IgD-negative memory B cell (primary cell): ENCODE measurements around the gene CSH2. TPM values are rescaled to one million over a fixed set of nuclear protein-coding genes. Genes with fewer than 3 reads are reported as not detected.
A peak's percentile ranks its signal among the peaks of the same experiment; 100 is the strongest.

Experiments
- H3K27ac Mint-ChIP-seq, 3 donors: one replicate each; pipeline ENCODE4 v1.8.0; 2020 to 2022; ENCODE audit warnings: mild to moderate bottlenecking in 3 of 3, mixed read lengths in 3 of 3, moderate library complexity in 1 of 3
- H3K27me3 Mint-ChIP-seq: one replicate; pipeline ENCODE4 v1.8.0; 2021; ENCODE audit warnings: mixed read lengths
- H3K36me3 Mint-ChIP-seq: one replicate; pipeline ENCODE4 v1.8.0; 2020; ENCODE audit warnings: mild to moderate bottlenecking, mixed read lengths
- H3K4me1 Mint-ChIP-seq, 3 donors: one replicate each; pipeline ENCODE4 v1.8.0; 2020 to 2022; ENCODE audit warnings: mixed read lengths in 3 of 3, mild to moderate bottlenecking in 1 of 3
- H3K4me3 Mint-ChIP-seq, 4 donors: one replicate each; pipeline ENCODE4 v1.8.0; 2020 to 2022; ENCODE audit warnings: mild to moderate bottlenecking in 4 of 4, mixed read lengths in 4 of 4, moderate library complexity in 3 of 4
- H3K9me3 Mint-ChIP-seq, 3 donors: one replicate each; pipeline ENCODE4 v1.8.0; 2020 to 2021; ENCODE audit warnings: mixed read lengths in 3 of 3, mild to moderate bottlenecking in 1 of 3
- polyA plus RNA-seq: library from polyadenylated mRNA; unstranded; fragments of 300-500 nt; fragmentation: Illumina TruSeq; gene quantifications from one replicate; pipeline ENCODE4 v1.2.3, GENCODE V29; 2021

CSH2 gene
- polyA plus RNA-seq, 1 donor from 2014 or later: not detected

DNA sequence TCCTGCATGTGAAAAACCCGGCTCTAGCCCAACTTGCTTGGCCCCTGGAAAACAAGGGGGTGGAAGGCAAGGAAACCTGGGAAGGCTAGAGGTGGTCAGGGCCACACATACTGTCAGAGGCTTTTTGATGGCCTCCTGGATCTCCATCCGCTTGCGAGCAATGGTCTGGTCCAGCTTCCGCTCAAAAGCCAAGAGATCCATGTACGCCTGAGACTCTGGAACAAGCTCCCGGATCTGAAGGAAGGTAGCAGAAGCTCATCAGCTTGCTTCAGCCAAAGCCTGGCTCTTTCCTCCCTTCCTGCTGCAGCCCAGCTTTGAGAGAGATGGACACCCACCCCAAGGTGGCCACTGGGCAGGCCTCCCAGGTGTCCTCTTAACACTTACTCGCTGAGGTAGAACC lies 36.7 kb downstream of the CSH2 start:
- H3K4me3 Mint-ChIP-seq: no peak overlapping the region

DNA sequence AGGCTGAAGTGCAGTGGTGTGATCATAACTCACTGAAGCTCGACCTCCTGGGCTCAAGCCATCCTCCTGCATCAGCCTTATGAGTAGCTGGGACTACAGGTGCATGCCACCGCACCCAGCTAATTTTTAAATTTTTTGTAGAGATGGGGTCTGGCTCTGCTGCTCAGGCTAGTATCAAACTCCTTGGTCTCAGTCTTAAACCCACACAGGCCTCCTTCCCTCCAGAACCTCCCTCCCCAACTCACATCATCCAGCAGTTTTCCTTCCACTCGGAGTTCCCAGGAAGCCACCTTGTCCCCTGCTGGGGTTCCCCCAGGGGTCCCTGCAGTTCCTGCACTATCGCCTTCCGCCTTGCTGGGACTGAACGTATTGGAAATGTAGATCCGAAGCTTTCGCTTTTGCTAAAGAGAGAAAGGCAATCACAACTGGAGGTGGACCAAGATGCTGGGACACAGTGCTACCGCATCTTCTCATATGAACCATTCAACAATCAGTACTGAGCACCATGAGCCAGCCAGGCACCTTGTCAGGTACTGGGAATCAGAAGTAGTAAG lies 38.2 kb downstream of the CSH2 start:
- Mint-ChIP-seq H3K4me3 (peak overlapping the region in 2 of 4 donors; percentile 60 to 87), H3K4me1 (peaks cover 15 to 21% (median 20%) of the 10 kb centered on the region in 3 donors), H3K27ac (peak overlapping the region in 2 of 3 donors; percentile 73 to 84), H3K9me3 (no peaks in the 10 kb centered on the region), H3K27me3 (no peaks in the 10 kb centered on the region), H3K36me3 (peaks cover 1% of the 10 kb centered on the region)

More for the DNA sequence above, 36.7 kb downstream of the CSH2 start:
- Mint-ChIP-seq H3K36me3 (peaks cover 1% of the 10 kb centered on the region), H3K9me3 (no peaks in the 10 kb centered on the region), H3K4me1 (peaks cover 20 to 28% (median 27%) of the 10 kb centered on the region in 3 donors), H3K27me3 (no peaks in the 10 kb centered on the region), H3K27ac (peak overlapping the region in 1 of 3 donors; percentile 83)

DNA sequence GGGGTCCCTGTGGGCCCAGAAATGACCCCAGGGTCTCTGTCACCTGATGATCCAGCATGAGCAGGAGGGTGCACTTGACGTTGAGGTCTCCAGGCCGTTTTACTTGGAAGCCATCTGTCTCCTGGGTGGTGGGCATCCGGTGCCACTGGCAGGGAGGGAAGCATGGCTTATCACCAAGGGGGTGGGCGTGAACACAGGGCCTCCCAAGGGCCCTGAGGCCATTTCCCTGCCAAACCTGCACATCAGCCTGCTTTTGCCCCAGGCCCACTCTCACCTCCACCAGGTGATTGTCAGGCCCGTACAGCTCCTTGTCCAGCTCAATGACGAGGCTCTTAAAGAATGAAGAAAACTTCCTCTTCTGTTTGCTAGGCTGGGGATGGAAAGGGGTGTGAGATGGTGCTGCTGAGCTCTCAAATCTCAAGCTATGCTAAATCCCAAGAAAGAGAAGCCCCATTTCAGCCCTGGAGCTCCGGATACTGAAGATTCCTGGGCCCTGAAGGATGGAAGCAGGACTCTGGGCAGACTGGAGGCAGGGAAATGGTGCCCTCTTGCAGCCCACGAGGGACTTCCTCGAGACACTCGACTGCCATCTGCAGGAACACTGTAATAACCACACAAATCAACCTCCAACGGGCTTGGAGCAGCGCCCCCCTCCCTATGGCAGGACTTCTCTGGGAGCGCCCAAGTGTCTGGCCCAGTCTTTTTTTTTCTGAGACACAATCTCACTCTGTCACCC lies 38.9 kb downstream of the CSH2 start:
- Mint-ChIP-seq H3K27me3 (no peaks in the 10 kb centered on the region), H3K9me3 (no peaks in the 10 kb centered on the region), H3K36me3 (peaks cover 1% of the 10 kb centered on the region), H3K4me3 (peak overlapping the region in 1 of 4 donors; percentile 87), H3K27ac (peak overlapping the region; percentile 59 to 84 (median 73)), H3K4me1 (peaks cover 17 to 24% (median 18%) of the 10 kb centered on the region in 3 donors)

DNA sequence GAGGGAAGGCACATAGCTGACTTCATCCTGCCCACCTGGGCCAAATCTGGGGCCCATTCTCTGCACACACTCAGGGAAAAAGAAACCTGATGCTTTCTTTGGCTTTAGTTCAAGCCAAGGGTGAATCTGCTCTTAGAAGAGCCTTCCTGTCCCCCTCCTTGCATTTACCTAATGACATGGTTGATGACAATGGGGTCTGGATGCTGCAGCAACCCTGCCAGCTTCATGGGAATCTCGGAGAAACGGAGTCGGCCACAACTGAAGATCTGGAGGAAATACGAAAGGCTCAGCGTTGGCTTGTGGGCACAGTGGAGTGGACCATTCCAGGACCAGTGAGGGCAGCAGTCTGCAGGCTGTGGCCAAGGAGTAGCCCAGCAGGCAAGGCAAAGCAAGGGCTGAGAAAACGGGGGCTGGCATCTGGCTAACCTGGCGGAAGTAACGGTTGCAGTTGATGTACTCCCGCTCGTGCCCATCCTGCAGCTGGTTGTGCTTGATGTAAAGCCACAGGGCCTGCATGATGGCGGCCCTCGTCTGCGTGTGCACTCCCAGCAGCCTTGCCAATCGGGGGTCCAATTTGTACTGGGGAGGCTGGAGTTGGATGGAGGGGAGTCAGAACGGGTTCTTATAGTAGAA lies 39.6 kb downstream of the CSH2 start:
- Mint-ChIP-seq H3K4me3 (peak overlapping the region in 1 of 4 donors; percentile 23), H3K36me3 (peaks cover 1% of the 10 kb centered on the region), H3K27ac (peak overlapping the region; percentile 31 to 73 (median 59)), H3K27me3 (no peaks in the 10 kb centered on the region), H3K4me1 (peaks cover 13 to 26% (median 18%) of the 10 kb centered on the region in 3 donors), H3K9me3 (no peaks in the 10 kb centered on the region)

DNA sequence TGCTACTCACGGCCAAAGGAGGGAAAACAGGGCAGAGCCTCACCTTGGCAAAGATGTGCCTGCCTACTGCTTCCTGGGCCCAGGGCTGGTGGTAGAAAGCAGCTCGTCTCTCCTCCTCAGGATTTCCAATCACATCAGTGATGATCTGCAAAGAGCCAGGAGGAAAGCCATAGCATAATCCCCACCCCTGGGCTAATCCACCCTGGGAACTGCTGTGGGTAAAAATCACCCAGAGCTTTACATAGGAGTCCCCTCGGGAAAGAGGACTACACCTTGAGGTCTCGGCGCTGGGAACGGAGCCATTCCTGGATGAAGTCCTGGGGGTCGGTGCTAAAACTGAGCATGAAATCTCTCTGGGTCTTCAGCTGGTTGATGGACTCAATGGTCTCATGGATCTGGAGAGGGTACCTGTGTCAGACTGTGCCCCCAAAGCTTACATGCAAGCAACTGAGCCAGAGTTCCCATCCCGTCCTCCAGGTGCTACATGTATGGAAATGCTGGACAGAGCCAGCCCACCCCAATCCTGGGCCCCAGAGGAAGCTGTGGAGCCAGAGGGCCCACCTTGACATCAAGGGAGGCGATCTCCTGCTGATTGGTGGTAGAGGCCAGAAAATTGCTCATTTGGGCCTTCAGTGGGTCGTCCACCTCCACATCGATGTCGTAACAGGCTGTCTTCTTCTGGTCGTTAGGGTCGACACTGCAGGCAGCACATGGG lies 40.3 kb downstream of the CSH2 start:
- Mint-ChIP-seq H3K36me3 (peaks cover 1% of the 10 kb centered on the region), H3K4me1 (peaks cover 15 to 27% (median 20%) of the 10 kb centered on the region in 3 donors), H3K27me3 (no peaks in the 10 kb centered on the region), H3K27ac (peak overlapping the region in 1 of 3 donors; percentile 84), H3K9me3 (no peaks in the 10 kb centered on the region), H3K4me3 (peak overlapping the region in 1 of 4 donors; percentile 23)

DNA sequence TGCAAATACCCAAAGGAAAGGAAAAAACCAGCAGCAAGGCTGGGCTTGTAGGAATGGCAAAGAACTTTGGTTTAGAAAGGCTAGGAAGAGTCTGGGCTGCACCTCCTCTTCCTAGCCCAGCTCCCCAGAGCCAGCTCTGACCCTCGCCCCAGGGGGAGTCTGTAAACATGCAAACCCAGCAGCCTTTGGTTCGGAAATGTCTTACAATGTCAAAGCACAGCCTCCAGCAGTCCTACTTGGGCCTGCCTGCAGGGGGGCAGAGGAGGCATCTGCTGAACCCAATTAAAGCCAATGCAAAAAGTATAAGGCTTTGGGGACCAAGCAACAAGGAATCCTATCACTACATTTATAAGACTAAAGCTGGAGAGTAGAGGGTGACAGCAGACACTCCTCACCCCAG lies 41.0 kb downstream of the CSH2 start:
- Mint-ChIP-seq H3K36me3 (peaks cover 1% of the 10 kb centered on the region), H3K27ac (peak overlapping the region in 2 of 3 donors; percentile 84), H3K4me1 (peaks cover 21 to 31% (median 24%) of the 10 kb centered on the region in 3 donors), H3K9me3 (no peaks in the 10 kb centered on the region), H3K27me3 (no peaks in the 10 kb centered on the region), H3K4me3 (peak overlapping the region in 1 of 4 donors; percentile 79)

DNA sequence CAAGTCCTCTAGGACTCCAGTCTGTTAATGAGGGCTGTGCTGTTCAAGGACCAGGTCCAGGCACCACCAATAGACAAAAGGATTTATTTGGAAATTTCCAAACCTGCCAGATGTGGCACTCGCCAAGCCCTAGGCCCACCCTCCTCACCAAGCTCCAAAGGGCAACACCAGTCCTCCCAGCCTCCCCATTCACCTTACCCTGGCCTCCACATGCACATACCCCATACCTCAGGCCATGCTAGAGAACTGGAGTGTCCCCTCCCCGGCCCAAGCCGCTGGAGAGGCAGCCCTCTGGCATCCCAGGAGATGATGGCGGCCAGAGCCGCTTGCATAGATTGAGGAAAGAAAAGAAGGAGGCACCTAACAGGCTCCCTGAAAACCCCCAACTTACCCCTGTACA lies 41.5 kb downstream of the CSH2 start:
- Mint-ChIP-seq H3K36me3 (peaks cover 1% of the 10 kb centered on the region), H3K27ac (peak overlapping the region; percentile 71 to 84 (median 84)), H3K9me3 (no peaks in the 10 kb centered on the region), H3K4me1 (peaks cover 26 to 31% (median 27%) of the 10 kb centered on the region in 3 donors), H3K27me3 (no peaks in the 10 kb centered on the region), H3K4me3 (peak overlapping the region in 1 of 4 donors; percentile 79)

DNA sequence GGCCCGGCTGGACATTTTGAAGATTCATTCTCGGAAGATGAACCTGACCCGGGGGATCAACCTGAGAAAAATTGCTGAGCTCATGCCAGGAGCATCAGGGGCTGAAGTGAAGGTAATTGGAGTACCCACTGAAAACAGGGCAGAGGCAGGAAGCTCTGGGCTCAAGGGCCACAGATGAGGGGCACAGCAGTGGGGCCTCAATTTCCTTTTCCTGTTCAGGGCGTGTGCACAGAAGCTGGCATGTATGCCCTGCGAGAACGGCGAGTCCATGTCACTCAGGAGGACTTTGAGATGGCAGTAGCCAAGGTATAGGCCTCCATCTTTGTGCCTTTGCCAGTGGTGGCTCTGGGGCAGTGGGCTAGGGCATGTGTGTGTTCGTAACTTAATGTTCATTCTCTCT lies 42.0 kb downstream of the CSH2 start:
- peak overlapping the region in 1 of 4 donors; percentile 79 for H3K4me3 Mint-ChIP-seq
- H3K27ac Mint-ChIP-seq: peak overlapping the region in 1 of 3 donors; percentile 71
- H3K27me3 Mint-ChIP-seq: no peaks in the 10 kb centered on the region
- peaks cover 30 to 33% (median 30%) of the 10 kb centered on the region in 3 donors for H3K4me1 Mint-ChIP-seq
- H3K36me3 Mint-ChIP-seq: peaks cover 1% of the 10 kb centered on the region
- H3K9me3 Mint-ChIP-seq: no peaks in the 10 kb centered on the region

DNA sequence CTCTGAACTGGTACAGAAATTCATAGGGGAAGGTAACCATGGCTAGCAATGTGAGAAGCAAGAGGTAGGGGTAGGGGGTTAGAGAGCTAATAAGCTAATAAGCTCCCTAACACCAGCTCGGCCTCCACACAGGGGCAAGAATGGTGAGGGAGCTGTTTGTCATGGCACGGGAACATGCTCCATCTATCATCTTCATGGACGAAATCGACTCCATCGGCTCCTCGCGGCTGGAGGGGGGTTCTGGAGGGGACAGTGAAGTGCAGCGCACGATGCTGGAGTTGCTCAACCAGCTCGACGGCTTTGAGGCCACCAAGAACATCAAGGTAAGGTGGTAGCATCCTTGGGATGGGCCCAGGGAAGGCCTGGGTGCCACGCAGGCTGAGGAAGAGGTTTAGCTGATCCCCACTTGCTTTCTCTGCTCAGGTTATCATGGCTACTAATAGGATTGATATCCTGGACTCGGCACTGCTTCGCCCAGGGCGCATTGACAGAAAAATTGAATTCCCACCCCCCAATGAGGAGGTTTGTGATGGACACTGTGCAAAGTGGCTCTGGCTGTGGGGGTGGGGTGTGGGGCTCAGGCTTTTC lies 42.5 kb downstream of the CSH2 start:
- Mint-ChIP-seq H3K27me3 (no peaks in the 10 kb centered on the region), H3K9me3 (no peaks in the 10 kb centered on the region), H3K4me3 (peak overlapping the region in 2 of 4 donors; percentile 43 to 95), H3K36me3 (peaks cover 3% of the 10 kb centered on the region), H3K4me1 (peaks cover 30 to 35% (median 32%) of the 10 kb centered on the region in 3 donors), H3K27ac (peak overlapping the region in 2 of 3 donors; percentile 11 to 71)

DNA sequence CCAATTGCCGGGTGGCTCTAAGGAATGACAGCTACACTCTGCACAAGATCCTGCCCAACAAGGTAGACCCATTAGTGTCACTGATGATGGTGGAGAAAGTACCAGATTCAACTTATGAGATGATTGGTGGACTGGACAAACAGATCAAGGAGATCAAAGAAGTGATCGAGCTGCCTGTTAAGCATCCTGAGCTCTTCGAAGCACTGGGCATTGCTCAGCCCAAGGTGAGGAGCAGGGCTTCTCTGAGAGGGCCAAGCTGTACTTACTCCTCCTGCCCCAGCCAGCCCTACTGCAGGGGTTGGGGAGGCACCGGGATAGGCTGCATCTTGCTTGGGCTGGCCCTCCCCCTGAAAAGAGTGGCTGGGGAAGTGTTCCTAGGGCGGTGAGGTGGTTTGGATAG lies 43.2 kb downstream of the CSH2 start:
- H3K9me3 Mint-ChIP-seq: no peaks in the 10 kb centered on the region
- peak overlapping the region; percentile 63 to 73 (median 68) for H3K27ac Mint-ChIP-seq
- H3K36me3 Mint-ChIP-seq: peaks cover 1% of the 10 kb centered on the region
- no peaks in the 10 kb centered on the region for H3K27me3 Mint-ChIP-seq
- H3K4me1 Mint-ChIP-seq: peaks cover 30 to 39% (median 36%) of the 10 kb centered on the region in 3 donors
- peak overlapping the region in 1 of 4 donors; percentile 95 for H3K4me3 Mint-ChIP-seq

DNA sequence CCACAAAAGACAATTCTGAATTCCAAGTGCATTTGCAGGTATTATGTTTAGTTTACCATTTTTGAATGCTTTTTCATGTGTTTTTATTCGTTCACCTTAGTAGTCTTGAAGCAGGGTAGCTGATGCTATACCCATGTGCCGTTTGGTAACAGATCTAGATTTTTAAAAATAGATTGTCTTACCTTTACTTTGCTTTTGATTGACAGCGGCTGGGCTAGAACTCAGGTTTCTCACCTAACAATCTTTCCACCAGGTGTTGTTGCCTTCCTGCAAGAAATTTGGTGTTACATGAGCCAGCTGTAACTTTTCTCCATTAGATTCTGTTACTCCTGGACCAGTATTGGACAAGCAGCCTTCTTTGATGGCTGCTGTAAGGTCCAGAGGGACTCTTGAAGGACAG lies 44.5 kb downstream of the CSH2 start:
- Mint-ChIP-seq H3K9me3 (no peaks in the 10 kb centered on the region), H3K36me3 (peaks cover 1% of the 10 kb centered on the region), H3K4me3 (peak overlapping the region in 2 of 4 donors; percentile 95 to 100), H3K27ac (peak overlapping the region in 1 of 3 donors; percentile 78), H3K4me1 (peaks cover 22 to 36% (median 36%) of the 10 kb centered on the region in 3 donors), H3K27me3 (no peaks in the 10 kb centered on the region)

DNA sequence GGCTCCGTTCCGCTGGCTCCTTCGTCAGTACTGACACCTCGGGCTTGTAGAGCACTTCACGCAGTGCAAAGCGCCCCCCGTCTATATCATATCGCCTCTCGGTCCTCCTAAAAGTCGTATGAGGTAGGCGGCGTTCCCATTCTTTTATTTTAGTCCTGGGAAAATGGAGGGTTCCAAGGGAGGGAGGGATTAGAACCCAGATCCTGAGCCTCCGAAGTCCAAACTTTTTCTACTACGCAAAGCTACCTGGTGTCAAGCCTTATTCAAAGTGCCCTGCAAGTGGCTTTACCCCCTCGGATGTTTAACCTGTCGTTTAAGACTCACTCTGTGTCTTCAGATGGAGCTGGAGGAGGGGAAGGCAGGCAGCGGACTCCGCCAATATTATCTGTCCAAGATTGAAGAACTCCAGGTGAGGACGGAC lies 45.7 kb downstream of the CSH2 start:
- H3K36me3 Mint-ChIP-seq: peaks cover 1% of the 10 kb centered on the region
- H3K4me1 Mint-ChIP-seq: peaks cover 22 to 38% (median 36%) of the 10 kb centered on the region in 3 donors
- peak overlapping the region; percentile 95 to 100 (median 100) for H3K4me3 Mint-ChIP-seq
- no peaks in the 10 kb centered on the region for H3K9me3 Mint-ChIP-seq
- peak overlapping the region; percentile 92 to 100 (median 99) for H3K27ac Mint-ChIP-seq
- H3K27me3 Mint-ChIP-seq: no peaks in the 10 kb centered on the region

DNA sequence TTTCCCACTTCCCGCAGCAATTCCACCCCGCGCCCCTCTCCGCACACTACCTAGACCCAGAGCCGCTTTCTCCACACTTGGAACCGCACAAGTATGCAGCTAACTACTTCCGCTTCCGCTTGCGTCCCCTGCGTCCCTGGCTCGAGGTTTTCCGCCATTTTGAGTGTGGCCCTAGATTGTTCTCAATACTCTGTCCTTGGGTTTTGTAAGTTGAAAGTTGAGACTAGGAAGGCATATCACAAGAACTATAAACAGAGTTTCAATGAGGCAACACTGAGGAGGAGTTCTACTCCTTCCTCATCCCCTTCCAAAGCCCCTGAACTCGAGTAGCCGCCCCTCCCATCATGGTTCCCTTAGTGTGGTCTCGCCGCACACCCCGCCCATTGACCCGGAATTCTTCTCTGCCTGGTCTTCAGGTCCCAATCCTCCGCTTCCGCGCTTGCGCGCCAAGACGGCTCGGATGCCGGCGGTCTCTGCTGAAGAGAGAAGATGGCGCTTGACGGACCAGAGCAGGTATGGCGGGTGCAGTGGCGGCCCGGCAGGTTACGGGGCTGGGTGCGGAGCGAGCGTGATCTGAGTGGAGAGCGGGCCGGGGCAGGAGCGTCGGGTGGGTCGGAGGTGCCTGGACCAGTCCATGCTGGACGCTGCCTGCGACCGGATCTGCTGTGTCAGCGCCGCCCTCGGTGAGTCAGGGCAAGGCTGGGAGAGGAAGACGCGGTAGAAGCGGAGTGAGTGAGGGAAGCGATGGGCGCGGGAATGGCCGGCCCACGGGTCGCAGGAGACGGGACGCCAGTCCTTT lies 46.3 kb downstream of the CSH2 start, which contains the start of the genes FTSJ3 and PSMC5:
FTSJ3 (minus strand) TSS at position 662 of the 799 bp plus-strand sequence. CDS start 761 bp downstream, outside the sequence.
PSMC5 (plus strand) TSS at position 430 of the 799 bp plus-strand sequence; CDS start at position 490, 60 bp downstream.
- Mint-ChIP-seq H3K27ac (peak within 1 kb of the TSS; percentile 92 to 100 (median 99)), H3K36me3 (peaks cover 1% of the 10 kb centered on the region), H3K9me3 (no peaks in the 10 kb centered on the region), H3K4me1 (peaks cover 23 to 40% (median 36%) of the 10 kb centered on the region in 3 donors), H3K4me3 (peak within 1 kb of the TSS; percentile 95 to 100 (median 100)), H3K27me3 (no peaks in the 10 kb centered on the region)
